IPS DF 4.7 (cell line): ENCODE data around the gene TRABD.
"Not testable (repeated sequence)": the region's sequence is repeated elsewhere in the genome, so short reads cannot be mapped to it uniquely, and the experiment has no call there.

Source experiments
- DNase-seq: peaks from one replicate; pipeline ENCODE4 v3.0.0-alpha.2; 2013; ENCODE audit warnings: low spot score; ENCODE audit errors: extremely low read depth

TRABD gene

GRCh38 chr22:50201191-50202129 is 15.7 kb downstream of the TRABD start:
- DNase-seq, result no peak

GRCh38 chr22:50202130-50202666 is 16.5 kb downstream of the TRABD start:
- no peak for DNase-seq

DNA sequence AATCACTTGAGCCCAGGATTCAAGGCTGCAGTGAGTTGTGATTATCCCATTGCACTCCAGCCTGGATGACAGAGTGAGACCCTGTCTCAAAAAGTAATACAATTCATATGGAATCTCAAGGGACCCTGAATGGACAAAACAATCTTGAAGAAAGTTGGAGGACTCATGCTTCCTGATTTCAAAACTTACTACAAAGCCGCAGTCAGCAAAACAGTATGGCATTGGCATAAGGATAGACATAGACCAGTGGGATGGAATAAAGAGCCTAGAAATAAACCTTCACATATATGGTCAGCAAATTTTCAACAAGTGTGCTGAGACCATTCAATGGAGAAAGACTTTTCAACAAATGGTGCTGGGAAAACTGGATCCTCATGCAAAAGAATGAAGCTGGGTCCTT is 17.6 kb downstream of the TRABD start:
- DNase-seq, result no peak

- DNase-seq, result no peak
Observed at GRCh38 chr22:50204571-50204970, 18.9 kb downstream of the TRABD start.

DNA sequence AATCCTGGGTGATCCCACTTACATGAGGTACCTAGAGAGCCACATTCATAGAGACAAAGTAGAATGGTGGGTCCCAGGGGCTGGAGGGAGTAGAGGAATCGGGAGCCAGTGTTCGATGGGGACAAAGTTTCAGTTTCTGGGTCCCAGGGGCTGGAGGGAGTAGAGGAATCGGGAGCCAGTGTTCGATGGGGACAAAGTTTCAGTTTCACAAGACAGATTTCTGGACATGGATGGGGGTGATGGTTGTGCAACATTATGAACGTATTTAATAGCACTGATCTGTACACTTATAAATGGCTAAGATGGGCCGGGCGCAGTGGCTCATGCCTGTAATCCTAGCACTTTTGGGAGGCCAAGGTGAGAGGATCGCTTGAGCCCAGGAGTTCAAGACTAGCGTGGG is 19.3 kb downstream of the TRABD start:
- not testable (repeated sequence) for DNase-seq

- no peak for DNase-seq
Observed at GRCh38 chr22:50205781-50206569, 20.3 kb downstream of the TRABD start.

GRCh38 chr22:50206599-50206998 is 20.9 kb downstream of the TRABD start:
- no peak for DNase-seq

- no peak for DNase-seq
Observed at GRCh38 chr22:50207383-50208140, 21.8 kb downstream of the TRABD start.

- DNase-seq, result no peak
Observed at GRCh38 chr22:50208430-50208938, 22.8 kb downstream of the TRABD start.

- DNase-seq, result no peak
Observed at GRCh38 chr22:50208939-50209892, 23.5 kb downstream of the TRABD start.

DNA sequence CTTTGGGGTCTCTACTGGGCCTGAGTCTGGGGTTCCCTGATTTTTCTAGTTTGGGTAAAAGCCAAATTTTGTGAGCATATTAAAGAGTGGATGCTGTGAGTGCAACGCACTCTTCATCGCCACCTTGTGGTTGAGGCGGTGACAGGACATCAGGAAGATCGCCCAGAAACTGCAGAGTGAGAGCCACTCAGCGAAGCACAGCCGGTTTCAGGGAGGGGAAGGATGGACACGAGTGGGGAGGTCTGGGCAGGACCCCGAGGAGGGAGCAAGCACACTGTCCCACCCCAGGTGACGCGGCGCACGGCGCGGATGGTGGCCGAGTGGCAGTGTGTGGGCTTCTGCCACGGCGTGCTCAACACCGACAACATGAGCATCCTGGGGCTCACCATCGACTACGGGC is 24.2 kb downstream of the TRABD start:
- DNase-seq, result no peak

GRCh38 chr22:50210378-50211139 is 24.8 kb downstream of the TRABD start:
- DNase-seq, result no peak

GRCh38 chr22:50211147-50211546 is 25.4 kb downstream of the TRABD start:
- DNase-seq, result no peak

DNA sequence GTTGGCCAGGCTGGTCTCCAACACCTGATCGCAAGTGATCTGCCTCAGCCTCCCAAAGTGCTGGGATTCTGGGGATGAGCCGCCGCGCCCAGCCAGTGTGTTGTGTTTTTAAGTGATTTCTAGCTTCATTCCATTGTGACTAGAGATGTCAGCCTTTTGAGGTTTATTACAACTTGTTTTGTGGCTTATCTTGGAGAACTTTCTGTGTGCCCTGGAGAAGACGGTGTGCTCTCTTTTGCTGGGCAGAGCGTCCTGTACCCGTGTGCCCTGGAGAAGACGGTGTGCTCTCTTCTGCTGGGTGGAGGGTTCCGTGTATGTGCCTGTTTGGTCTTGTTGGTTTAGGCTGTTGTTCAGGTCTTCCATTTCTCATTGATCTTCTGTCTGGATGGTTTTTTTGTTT is 27.6 kb downstream of the TRABD start:
- no peak for DNase-seq

GRCh38 chr22:50215297-50216054 is 29.8 kb downstream of the TRABD start:
- no peak for DNase-seq

- DNase-seq, result no peak
Observed at GRCh38 chr22:50216055-50216683, 30.5 kb downstream of the TRABD start.

- DNase-seq, result no peak
Observed at GRCh38 chr22:50216684-50217520, 31.2 kb downstream of the TRABD start.
